HG03469 (cell line): ENCODE data around the gene RAB36.

Experiments
- ATAC-seq: cut with Tn5 transposase; IDR thresholded peaks from one replicate; pipeline ENCODE4 v1.9.1; 2021; ENCODE audit warnings: mild to moderate bottlenecking, moderate library complexity, moderate number of reproducible peaks; ENCODE audit not compliant: unreplicated experiment

RAB36 gene

GRCh38 chr22:23137468-23137867 lies 7.8 kb upstream of the RAB36 start:
- no peak for ATAC-seq

- ATAC-seq: no peak
These were observed 7.2 kb upstream of the RAB36 start for GRCh38 chr22:23137905-23138561.

DNA sequence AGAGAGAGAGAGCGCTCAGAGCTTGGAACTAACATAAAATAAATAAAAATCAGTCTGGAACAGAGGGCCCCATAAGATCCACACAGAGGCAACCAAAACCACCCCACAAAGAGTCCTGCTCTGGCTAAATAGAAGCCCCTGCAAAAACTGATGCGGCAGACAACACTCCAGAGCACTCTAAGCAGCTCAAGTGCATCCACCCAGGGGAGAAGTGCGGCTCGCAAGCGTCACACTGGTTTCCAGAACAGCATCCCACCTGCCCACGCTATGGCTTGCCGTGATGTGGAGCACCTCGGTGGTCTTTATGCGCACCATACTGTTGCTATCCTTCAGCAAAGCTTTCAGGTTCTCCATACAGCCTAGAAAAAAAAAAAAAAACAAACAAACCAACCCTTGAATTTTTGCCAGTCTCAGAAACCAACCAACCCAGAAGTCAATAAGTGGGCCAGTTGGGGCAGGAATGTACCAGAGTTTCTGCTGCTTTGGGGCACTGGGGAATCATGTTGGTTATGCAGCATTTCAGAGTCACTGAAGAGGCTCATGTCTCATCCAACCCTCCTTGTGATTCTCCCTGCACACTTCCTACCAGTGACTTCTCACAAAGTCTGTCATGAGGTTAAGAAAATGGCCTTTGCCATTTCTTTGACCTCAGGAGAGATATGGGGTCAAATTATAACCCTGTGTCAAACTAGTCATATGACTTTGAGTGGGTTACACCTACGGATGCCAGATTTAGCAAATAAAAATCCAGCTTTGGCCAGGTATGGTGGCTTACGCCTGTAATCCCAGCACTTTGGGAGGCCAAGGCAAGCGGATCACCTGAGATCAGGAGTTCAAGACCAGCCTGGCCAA lies 6.5 kb upstream of the RAB36 start:
- ATAC-seq: no peak

DNA sequence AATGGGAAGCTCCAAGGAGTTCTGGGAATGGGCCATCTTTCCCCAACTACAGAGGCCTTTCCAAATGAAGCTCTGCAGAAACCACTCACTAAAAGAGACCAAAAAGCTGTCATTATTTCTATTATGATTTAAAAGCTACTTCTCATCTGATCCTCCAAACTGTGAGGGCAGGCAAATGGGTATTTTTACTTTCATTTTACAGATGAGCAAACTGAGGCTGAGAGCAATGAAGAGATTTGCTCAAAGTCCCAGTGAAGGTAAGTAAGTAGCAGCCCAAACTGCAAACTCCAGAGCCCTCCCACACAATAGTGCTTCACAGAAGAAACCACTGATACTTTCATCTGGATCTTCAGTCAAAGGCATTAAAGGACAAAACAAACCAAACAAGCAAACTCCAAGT lies 4.9 kb upstream of the RAB36 start:
- ATAC-seq: no peak

DNA sequence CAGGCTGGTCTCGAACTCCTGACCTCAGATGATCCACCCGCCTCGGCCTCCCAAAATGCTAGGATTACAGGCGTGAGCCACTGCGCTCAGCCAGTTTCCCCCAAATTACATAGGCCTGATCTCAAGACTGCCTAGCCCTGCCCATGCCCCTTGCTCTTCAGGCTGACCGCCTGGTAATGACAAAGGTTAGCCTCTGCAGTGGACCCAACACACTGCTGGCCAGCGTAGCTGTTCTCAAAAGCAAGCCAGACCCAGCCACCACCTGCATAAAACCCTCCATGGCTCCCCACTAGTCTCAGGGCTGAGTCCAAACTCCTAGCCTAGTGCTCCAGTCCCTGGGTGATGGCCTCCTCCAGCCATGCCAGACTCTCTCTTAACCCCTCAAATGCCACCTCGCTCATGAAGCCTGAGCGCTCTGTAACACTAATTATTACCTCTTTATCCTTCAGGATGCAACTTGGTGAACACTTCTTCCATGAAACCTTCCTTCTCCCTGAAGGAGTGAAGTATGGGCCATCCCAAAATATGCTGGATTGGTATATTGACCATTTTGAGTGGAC lies 2.7 kb upstream of the RAB36 start:
- no peak for ATAC-seq

DNA sequence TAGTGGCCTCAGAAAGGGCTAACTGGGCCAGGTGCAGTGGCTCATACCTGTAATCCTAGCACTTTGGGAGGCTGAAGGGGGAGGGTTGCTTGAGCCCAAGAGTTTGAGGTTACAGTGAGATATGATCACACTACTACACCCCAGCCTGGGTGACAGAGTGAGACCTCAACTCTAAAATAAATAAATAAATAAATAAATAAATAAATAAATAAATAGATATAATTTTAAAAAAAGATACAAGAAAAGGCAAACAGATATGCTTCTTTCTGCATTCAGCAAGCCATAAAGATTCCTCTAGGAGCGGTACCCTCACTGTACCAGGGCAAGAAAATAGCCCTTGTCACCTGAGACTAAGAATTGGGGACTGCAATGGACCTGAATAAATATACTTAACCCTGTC lies 2.2 kb upstream of the RAB36 start:
- no peak for ATAC-seq

GRCh38 chr22:23144432-23144831 lies 845 bp upstream of the RAB36 start:
- ATAC-seq: no peak

DNA sequence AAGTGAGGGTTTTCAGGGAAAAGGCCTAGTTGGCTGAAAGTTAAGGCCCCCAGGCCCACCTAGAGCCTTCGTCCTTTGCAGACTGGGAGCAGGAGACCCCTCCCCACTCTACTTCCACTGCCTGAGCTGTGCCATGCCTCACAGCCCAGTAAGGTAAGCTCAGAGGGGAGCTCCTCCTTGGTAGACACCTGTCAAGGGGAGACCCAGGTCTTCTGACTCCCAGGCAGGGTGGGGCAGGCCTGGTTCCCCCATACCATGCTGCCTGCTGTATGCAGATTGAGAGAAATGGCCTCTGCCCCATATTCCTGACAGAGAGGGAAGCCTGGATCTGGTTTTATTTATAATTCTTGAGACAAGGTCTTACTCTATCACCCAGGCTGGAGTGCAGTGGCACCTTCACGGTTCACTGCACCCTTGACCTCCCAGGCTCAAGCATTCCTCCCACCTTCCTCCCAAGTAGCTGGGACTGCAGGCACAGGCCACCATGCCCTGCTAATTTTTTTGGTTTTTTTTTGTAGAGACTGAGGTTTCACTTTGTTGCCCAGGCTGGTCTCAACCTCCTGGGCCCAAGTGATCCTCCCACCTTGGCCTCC lies 697 bp downstream of the RAB36 start:
- ATAC-seq: no peak

DNA sequence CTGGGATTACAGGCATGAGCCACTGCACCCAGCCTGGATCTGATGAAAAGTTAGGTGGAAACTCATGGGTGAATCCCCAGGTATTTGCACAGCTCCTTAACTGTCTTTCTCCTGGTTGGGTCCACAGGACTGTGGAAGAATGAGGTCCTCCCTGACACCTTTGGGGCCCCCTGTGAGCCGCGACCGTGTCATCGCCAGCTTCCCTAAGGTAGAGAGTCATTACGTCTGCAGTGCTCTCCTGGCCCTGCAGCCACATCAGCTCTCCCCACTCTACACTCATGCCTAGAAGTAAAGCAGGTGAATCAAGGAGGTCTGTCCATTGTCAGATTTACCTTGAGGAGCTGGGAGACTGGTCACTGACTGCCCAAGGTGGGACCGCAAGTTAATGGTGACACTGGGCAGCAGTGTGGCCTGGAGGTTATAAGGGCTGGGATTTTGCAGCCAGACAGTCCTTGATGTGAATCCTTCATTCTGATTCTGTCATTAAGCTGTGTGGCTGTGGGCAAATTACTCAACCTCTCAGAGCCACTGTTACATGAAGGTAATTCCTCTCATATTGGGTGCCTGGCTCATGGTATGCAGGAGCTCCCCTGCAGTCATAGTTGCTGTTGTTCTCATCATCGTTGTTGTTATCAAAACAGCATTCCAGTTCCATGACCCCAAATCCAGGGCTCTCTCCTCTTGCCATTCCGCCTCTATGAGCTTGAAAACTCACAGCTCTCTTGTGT lies 1.4 kb downstream of the RAB36 start:
- ATAC-seq: no peak

DNA sequence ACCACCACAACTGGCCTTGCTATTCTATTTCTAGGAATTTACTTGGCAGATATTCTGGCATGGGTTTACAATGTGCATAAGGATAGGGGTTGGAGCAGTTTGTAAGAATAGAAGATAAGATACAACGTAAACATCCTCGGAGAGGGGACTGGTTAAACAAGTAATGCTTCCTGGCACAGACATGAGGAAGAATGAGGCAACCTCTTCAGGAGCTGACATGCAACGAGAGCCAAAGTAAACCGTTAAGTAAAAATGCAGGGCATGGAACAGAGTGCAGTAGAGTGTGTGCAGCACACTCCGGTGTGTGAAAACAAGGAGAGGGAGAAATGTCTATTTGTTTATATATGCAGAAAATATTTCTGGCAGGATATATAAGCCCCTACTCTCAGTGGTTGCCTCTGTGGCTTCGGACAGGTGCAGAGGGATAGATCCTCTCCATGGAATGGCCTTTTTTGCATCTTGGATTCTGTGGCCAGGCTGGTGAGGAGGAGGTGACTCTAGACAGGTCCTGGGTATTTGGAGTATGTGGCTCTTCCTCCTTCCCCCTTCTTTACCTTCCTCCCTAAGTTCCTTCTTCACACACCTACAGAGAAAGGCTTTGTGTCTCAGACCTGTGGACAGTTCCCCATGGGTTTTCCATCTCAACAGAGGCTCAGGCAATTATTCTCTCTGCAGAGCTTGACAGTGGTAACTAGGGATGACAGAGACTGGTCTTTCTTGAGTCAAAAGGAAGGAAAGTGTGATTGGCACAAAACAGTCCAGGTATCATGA lies 2.5 kb downstream of the RAB36 start:
- no peak for ATAC-seq

- ATAC-seq: no peak
These were observed 4.5 kb downstream of the RAB36 start for GRCh38 chr22:23149743-23150238.

GRCh38 chr22:23150762-23151161 lies 5.5 kb downstream of the RAB36 start:
- no peak for ATAC-seq

DNA sequence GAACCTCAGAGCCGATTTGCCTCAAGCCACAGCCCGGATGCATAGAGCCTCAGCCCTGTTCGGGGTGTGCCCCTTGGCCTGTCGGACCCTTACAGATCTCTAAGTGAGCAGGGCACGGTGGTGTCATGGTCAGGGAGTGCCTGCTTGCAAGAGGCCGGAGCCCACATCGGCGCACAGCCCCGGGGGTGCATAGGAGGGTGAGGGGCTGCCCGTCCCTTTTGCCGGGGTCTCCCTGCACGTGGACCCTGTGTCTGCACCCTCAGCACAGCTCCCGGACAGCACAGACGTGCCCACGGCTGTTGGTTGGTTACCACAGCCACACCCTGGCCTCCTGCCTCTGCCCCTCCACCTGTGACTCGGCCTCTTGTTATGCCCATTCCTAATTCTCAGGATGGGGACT lies 6.5 kb downstream of the RAB36 start:
- ATAC-seq: no peak

- ATAC-seq: no peak
These were observed 7.2 kb downstream of the RAB36 start for GRCh38 chr22:23152238-23153114.

DNA sequence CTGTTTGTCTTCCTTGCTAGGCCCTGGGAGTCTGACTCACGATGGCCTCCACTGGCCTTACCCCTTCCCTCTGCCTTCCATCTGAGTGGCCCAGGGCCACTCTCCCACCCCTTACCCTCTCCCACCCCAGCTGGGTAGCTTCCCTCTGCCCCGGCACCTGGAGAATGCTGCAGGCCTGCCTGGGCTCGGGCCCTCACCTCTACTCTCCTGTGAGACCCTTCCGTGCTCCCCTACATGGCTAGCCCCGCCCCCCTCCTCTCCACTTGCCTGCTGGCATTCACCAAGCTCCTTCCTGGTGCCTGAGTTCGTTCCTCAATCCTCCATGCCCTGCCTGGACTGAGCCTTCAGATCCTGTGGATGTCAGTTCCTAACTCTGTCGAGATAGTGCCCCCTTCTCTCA lies 8.7 kb downstream of the RAB36 start:
- no peak for ATAC-seq

DNA sequence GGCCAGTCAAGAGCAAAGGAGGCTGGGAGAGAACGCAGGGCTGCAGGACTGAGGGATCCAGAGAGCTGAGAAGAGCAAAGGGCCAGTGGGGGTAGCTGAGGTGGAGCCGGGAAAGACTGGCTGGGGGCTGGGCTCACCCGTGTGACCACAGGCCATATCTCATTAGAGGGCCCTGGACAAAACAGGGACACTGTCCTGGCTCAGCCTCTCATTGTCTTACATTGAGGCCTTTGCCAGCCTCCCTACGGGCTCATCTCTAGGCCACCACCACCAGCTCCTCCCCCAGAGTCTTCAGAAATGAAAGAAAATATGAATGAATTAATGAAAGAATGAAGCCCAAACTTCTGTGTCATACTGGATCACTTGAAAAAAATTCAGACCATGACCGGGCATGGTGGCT lies 9.2 kb downstream of the RAB36 start:
- no peak for ATAC-seq

GRCh38 chr22:23155143-23155542 lies 9.9 kb downstream of the RAB36 start:
- ATAC-seq: no peak

DNA sequence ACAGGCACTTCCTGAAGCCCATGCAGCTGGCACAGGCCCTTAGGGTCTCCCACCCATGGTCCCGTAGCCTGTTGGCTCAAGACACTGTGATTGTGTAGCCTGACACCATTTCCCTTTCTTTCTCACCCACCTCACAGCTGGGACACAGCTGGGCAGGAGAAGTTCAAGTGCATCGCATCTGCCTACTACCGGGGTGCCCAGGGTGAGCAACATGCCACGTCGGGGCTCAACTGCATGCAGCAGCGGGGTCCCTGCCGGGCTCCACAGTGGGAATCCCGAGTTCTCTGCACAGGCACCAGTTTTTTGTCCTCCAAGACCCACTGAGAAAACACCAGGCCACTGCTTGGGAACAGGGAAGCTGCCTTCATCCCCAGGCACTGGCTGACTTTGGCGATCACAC lies 10.6 kb downstream of the RAB36 start:
- ATAC-seq: no peak

DNA sequence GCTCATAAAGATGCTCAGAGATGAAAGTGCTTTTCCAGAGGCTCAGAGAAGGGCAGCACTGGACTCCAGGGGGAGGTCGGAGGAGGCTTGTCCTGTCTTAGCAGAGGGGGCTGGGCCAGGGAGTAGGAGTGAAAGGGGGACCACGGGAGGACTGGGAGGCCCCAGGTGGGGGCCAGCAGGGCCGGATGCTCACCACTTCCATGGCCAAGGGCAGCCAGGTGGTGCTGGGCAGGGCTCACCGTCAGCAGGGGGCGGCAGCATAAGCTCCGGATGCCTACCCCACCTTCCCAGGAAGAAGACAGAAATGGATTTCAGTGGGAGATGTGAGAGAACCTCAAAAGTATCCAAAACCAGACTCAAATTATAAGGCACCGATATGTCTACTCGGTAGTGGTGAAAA lies 11.0 kb downstream of the RAB36 start:
- no peak for ATAC-seq
